ENCODE results near the gene PRKD1.

GRCh38 chr14:29684926-29685325 lies 242.7 kb downstream of the PRKD1 start:
- no peak for TF ChIP-seq CTCF (conservative IDR thresholded peaks at IDR 0.05; ENCODE audit: low read depth, low read length)
- no peak for TF ChIP-seq EZH2 (IDR thresholded peaks at IDR 0.05; ENCODE audit: low read length, unreplicated experiment)
- no peak for TF ChIP-seq EZH2phosphoT487 (IDR thresholded peaks at IDR 0.05; ENCODE audit: borderline replicate concordance, low read length)
